GM21529 (cell line): Measurements from ENCODE around the gene TNS2.

Experiments used
- ATAC-seq: cut with Tn5 transposase; IDR thresholded peaks from one replicate; pipeline ENCODE4 v1.9.1; 2021; ENCODE audit not compliant: unreplicated experiment

Gene TNS2

DNA sequence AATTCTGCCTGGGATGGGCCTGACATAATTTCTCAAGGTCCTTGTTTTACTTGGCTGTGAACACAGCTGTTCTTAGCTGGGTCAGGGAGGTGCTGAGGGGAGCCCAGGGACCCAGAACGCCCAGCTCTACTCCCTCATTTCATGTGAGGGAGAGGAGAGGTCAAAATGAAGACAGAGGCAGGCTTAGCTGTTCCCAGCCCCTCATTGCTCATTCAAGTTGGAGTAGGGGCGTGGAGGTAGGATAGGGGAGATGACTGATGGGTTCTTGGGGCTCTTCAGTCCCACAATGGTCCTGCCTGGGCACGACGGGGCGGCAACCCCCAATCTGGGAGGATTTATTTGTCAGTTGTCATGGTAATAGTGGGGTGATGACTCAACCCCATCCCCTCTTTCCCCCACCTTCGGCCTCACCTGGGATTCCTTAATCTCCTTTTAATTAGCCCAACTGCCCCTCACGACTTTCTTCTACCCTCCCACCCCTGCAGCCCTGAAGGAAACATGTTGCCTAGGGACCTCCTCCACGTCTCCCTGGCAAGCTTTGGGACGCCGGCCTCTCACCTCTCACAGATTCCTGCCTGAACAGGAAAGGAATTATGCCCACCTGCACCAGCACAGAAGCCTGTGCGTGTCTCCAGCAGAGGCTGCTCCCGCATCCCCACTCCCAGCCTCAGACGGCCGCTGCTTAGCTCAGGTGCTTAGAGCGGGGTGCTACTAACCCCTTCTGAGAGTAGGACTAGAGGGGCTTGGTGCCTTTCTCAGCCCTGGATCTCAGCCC, 19.1 kb downstream of the TNS2 start:
- ATAC-seq, result no peak

DNA sequence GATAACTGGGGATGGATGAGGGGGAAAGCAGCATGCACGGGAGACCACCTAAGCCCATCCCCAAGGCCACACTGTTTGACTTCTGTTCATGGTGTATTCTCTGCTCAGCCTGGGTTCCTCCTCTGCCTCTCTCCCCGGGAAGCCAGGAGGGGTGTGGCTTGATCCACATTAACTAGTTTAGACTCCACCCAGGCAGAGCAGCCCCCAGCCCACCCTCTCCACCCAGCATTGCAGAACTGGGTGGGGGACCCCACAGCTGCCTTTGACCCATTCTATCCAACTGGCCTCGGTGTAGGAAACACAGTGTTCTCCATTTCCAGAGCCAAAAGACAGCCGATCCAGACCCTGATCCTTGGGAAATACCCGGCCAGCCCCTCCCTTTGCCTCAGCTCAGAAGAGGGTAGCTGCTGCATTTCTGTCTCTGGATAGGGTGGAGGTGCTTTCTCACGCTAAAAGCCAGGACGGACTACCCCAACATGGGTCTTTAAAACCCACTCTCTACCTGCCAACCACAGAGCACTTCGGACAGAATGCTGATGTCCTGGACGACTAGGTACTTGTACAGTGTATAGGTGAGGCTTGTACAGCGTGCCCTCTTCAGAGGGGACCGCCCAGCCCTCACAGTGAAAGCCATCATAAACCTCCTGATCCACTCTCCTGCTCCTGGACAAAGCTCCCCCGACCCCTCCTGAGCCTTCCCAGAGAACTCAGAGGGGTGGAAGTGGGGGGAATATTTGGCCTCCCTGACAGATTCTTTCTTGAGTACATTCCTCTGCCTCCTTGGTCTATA, 20.0 kb downstream of the TNS2 start:
- no peak for ATAC-seq

DNA sequence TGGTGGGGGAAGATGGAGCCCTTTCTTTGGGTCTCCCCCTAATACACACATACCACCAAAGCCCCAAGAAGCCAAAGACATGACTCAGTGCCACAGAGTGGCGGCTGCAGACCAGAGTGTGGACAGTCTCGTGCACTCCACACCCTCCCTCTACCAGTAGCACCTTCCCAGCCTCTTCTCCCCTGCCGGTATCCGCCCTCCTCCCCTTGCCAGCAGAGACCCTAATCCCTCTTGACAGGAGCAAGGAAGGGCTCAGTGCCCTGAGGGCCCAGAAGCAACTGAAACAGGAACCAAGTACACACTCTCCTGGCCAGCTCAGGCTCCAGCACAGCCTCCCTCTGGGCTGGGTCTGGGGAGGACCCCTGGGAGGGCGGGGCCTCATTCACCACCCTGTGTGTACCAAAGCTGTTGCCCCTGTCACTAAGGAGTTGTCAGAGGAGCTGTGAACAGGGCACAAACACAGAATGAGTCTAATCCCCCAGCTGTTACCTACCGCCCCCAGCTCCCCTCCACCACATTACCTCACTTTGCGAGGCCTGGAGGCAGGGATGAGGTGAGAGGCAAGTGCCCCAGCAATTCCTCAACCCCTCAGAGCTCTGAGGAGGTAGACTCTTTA, 21.1 kb downstream of the TNS2 start:
- no peak for ATAC-seq

DNA sequence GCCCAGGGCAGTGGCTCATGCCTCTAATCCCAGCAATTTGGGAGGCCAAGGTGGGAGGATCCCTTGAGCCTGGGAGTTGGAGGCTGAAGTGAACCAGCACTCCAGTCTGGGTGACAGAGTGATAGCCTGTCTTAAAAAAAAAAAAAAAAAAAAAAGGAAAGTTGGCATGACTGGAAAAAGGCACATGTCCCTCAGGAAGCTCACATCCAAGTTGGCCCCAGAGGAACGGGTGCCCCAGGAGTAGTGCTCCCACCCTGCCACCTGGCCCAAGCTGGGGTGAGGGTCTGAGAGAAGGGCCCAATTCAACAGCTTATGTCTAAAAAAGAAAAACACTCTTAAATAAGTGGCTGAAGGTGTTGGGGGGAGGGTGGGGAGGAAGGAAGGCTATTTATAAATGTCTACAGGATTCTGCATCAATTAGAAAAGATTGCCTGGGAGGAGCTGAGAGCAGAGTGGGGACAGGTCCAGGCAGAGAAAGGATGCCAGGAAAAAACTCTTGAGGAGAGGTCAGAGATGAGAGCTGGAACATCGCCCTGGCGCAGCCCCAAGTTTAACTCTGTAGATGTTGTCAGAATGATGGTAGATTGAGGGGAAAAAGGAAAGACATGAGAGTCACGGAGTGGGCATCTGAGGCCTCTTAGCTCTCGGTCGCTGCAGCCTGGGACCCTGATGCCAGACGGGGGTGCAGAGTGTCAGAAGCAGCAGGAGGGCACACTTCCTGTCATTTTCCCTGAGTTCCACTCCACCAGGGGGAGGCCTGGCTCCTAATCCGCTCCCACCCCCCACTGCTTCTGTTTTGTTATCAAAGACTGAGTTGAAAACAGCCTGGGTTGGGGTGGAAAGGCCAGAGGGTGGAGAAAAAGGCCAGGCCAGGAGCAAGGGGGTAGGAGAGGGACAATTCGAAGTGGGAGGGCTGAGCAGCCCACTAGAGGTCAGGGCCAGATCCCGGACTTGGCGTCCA, 22.0 kb downstream of the TNS2 start:
- ATAC-seq, result no peak

DNA sequence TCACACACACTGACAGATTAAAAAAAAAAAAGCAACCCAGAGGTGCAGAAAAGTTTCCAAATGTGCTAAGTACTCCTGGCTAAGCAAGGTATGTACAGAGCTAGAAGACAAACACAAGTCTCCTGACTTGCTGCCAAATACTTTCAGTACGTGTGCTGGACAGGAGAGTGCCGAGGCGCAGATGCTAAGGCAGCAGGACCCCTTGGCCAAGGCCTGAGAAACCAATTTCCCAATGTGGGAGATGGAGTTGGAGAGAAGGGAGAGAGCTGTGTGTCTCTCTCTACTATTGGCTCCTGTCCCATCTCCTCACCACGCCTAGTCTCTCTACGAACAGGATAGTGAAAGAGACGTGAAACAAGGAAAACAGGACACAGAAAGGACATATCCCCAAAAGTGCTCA, 24.0 kb downstream of the TNS2 start:
- no peak for ATAC-seq

DNA sequence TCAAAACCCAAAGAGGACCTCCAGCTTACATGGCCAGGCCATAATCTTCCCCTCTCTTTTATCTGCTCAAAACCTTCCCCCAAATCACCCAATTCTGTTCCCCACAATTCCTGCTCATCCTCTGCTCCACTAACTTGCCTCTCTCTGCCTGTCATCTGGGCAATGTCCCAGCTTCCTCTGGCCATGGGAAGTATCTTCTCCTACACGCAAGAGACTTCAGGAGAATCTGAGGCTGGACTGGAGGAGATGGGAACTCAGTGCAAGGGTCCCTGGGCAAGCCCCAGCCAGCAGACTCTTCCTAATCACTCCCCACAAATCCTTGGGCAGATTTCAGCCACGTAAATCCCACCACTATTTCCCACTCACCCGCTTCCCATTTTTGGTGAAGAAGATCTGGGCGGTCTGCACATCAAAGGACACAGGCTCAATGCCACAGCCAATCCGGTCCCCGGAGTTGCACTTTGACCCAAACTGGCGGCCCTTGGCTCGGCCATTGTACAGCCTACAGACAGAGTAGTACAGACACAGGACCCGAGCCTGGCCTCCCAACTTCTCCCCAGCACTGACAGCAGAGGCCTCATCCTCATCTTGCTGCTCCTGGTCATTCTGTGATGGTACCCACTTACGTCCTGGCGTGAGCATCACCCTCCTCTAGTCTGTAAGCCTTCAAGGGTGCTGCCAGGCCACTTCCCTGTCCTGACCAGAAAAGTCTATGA, 24.6 kb downstream of the TNS2 start:
- no peak for ATAC-seq

DNA sequence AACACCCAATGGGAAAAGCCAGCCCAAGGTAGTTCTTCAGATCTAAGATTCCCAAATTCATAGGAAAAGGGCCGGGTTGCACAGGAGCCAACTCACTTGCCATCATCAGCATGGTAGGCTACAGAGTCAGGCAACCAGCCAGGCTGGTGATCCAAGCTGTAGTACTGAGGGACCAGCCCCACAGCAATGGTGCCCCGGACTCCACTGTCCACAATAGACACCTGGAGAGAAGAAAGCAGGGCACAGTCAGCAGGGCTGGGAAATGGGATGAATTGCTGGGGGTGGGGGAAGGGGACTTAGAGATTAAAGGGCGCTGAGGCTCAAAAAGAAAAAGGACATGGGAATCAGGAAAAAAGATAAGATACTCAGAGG, 25.1 kb downstream of the TNS2 start:
- no peak for ATAC-seq

DNA sequence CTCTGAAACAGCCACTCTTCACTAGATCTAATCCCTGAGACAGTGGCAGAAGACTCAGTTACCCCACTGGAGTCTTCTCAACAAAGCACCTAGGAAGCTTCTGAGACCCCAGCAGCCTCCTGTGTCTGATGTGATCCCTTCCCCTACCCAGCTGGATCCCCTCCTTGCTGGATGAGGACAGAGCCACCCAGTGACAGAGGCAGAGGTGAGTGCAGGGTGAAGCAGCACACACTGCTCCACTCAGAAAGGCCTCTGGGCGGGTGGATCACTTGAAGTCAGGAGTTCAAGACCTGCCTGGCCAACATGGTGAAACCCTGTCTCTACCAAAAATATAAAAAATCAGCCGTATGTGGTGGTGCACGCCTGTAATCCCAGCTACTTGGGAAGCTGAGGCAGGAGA, 26.6 kb downstream of the TNS2 start:
- no peak for ATAC-seq

DNA sequence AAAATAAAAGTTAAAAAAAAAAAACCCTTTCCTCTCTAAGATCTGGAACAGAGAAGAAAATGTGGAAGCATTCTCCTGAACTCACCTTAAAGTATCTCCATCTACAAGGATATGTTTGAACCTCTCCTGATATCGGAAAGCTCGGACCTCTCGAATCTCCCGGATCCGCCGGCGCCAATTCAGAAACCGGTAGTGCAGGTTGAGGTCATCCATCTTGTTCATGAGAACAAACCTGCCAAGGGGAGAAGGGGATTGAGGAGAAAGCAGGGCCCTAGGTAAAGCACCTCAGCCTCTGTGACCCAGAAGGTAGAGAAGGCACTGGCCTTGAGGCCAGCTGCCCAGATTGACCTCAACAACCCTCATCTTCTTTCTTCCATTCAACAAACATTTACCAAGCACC, 27.2 kb downstream of the TNS2 start:
- no peak for ATAC-seq

DNA sequence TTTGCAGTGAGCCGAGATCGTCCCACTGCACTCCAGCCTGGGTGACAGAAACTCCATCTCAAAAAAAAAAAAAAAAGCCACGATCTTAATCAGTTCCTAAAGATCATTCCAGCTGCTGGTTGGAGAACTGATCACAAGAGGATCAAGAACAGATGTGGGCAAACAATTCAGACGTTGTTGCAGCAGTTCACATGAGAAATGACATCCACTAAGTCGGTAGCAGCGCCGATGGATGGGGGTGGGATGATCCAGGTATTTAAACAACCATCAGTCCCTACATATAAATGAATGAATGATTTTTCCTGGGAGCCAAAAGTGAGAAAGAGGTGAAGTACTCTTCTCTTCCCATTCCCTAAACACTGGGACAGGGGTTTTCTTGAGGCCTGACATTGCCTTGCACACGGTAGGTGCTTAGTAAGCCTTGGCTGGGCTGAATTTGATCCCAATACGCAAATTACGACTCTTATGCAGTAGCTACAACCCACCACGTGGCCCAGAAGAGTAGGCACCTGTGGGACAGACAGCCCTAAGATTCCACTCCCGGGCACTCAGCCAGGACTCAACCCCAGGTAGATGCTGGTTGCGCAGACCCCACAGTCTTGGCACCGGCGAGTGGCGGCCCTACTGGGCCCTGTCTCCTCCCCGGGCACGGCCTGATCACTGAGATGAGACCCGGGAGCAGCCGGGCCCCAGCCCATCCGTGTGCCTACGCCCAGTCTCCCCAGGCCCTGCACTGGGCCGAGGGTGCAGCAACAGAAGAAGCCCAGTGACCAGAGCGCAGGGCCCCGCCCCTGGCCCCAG, 28.8 kb downstream of the TNS2 start:
- no peak for ATAC-seq

DNA sequence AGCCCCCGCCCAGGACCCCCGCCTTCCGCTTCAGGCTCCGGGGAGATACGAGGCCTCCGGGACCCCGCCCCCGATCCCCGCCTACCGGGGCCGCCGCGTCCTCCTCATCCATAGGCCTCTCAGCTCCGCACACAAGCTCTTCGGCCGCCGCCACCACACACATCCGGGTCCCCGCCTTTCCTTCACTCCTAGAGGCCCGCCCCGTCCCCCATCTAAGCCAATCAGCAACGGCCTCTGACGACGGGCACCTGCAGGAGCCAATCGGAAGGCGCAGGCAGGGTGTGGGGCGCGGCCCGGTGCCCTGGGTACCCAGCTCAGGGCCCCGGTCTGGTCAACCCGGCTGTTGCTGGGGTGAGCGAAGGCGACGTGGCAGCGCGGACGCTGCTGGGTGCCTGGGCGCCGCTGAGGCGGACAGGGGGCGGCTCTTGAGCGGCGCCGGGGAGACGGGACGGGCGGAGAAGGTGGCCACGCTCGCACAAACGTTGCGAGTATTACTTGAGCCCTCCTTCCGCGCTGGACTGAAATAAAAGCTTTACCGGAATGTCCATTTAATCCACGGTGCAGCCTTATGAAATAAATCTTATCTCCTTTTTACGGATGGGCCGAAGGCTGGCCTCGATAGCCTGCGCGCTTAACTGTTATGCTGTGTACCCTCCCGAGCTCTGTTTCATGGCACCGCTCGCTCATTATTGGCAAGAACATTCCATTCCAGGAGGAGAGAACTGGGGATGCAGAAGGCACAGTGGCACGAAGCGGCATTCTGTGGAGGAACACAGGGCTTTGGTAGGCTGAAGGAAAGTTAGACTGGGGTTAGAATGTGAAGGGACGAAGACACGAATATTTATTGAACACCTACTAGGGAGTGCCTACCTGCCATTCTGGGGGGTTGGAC, 29.6 kb downstream of the TNS2 start, which contains the start of gene SPRYD3:
SPRYD3 (minus strand) TSS at position 165 of the 892 bp plus-strand sequence; CDS start at position 108, 57 bp downstream.
- peak; percentile 99 for ATAC-seq

DNA sequence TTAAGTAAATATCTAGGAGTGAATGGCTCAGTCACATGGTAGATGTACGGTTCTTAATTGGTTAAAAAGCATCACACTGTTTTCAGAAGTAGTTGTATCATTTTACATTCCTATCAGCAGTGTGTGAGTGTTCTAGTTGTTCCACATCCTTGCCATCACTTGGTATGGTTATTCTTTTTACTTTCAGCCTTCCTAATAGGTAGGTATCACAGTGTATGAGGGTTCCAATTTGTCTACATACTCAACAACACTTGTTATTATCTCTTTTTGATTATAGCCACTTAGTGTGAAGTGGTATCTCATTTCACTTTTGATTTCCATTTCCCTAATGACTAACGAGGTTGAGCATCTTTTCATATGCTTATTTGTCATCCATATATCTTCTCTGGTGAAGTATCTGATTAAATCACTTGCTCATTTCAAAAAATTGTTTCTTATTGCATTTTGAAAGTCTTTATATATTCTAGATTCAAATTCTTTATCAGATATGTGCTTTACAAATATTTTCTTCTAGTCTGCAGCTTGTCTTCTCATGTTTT, 32.8 kb downstream of the TNS2 start:
- no peak for ATAC-seq

DNA sequence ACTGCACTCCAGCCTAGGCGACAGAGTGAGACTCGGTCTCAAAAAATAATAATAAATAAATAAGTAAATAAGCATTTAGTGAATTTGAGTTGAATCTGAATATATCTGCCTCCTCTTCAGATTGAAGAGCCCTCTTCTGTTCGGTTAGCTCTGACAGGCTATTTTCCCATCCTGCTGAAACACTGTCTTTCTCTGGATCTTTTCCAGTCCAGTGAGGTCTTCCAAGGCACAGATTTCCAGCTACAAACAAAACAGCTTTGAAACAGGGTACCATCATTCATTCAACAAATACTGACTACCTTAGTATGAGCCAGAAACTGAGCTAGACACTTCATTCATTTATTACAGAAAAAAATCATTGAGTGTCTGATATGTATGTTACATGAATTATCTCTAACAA, 36.5 kb downstream of the TNS2 start:
- no peak for ATAC-seq

DNA sequence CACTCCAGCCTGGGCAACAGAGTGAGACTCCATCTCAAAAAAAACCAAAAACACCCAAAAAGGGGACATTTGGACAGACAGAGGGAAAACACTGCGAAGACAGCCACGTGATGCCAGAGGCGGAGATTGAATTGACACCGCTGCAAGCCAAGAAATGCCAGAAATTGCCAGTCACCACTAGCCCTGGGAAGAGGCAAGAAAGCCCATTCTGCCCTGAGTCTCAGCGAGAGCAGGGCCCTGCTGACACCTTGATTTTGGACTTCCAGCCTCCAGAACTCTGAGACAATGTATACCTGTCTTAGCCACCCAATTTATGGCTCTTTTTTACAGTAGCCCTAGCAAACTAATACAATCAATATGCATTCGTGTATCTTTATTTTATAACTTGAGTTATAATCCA, 40.2 kb downstream of the TNS2 start:
- no peak for ATAC-seq

DNA sequence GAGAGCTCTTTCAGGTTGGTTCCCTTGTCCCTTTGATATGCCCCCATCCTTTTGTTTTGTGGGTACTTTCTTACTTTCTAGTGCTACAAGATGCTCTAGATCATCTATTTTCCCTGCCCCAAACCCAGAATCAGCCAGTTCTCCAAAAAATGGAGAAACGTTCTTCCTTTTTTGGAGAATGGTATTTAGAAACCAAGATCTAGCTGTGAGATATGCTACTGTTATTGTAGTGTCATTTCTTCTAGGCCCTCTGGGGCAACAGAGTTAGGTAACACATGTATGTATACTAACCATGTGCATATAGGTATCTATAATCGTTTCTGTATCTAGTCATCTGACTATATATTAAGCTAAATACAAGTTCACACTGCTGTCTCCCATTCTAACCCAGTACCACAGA, 40.7 kb downstream of the TNS2 start:
- ATAC-seq, result no peak

DNA sequence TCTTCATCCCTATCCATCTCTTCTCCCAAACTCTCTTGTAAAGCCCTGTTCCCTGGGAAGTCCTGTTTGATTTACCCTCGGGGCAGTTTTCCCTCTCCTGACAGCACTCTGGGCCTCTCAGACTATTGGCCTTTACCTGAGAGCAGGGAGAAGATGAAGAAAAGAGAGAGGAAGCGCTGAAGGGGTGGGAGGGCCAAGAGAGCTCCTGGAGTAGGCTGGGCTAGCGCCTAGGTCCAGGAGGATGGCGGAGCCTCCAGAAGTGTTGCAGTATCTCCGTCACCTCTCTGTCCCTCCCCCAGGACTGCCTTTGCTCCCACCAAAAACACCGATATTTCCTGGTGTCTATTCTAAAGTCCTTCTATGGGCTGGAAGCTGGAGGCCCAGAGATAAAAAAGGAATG, 41.9 kb downstream of the TNS2 start:
- no peak for ATAC-seq

DNA sequence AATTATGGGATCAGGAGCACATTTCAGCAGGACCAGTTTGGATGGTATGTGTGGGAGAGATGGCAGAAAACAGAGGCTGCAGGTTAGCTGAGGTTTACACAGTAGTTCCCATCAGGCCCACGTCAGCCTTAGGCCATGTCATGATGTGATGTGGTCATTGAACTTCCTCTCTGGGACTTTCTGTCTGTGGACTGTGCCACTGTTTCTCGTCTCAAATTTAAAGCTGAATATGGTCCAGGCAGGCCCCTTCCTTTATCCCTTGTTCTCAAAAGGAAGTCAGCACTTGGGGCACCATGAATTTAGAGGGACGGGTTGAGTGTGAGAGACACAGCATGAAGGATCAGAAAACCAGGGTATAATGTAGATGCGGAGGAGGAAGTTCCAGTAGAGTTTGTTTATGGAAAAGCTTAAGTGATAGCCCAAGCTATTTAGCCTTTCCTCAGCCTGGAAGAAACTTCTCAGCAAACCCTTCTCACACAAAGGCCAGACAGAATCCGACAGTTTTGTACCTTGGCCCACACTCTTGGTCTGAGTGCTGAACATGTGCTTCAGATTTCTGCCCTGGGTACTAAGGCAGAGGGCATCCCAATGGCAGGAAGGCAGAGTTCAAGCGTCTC, 44.0 kb downstream of the TNS2 start:
- ATAC-seq, result no peak

DNA sequence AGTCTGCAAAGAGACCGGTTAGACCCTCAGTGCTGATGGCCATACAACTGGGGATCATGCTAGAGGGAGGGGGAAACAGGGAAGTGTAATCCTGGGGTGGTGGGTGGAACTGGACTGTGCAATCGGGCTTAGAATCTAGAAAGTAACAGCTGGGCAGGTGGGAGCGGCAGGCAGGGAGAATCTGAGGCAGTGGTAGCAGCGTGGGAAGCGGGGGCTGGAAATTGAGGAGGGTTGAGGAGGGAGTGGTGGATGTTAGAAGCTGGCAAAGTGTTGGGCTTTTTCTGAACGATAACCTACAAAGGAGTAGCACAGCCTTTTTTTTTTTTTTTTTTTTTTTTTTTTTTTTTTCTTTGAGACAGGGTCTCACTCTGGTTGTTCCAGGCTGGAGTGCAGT, 44.5 kb downstream of the TNS2 start:
- no peak for ATAC-seq
